ENCODE data around the gene CHMP6.

Gene CHMP6

GRCh38 chr17:80947200-80947940, 44.3 kb upstream of the CHMP6 start:
- H3K27me3 ChIP-seq (ENCODE audit: insufficient read depth, low read length, poor library complexity, severe bottlenecking), result no peaks in the 10 kb centered on the region
- no peaks in the 10 kb centered on the region for H3K79me2 ChIP-seq (ENCODE audit: insufficient read depth, low read length)
- H3F3A ChIP-seq (ENCODE audit: low read depth), result no peaks in the 10 kb centered on the region
- H3K9ac ChIP-seq (ENCODE audit: low read depth, low read length, poor library complexity, severe bottlenecking), result no peak overlapping the region
- no peak overlapping the region for H3K4me2 ChIP-seq (ENCODE audit: low read depth, low read length, poor library complexity, severe bottlenecking)
- H3K9me2 ChIP-seq (replicated peaks; ENCODE audit: low read depth, low read length), result no peaks in the 10 kb centered on the region
- H3K9me3 ChIP-seq (ENCODE audit: insufficient read depth, low read depth, low read length), result no peaks in the 10 kb centered on the region
- H3K4me1 ChIP-seq (ENCODE audit: insufficient read depth, low read length, poor library complexity, severe bottlenecking), result no peaks in the 10 kb centered on the region
- H4K20me1 ChIP-seq (ENCODE audit: insufficient read depth, low read length, poor library complexity, severe bottlenecking), result no peaks in the 10 kb centered on the region
- no peak overlapping the region for H3K4me3 ChIP-seq (ENCODE audit: low read length, poor library complexity, severe bottlenecking)
- H3K36me3 ChIP-seq (ENCODE audit: insufficient read depth, low read length), result peaks cover 11% of the 10 kb centered on the region; the same call in 1 of the 2 replicates
- no peak overlapping the region for H2AFZ ChIP-seq (ENCODE audit: low read length)
- no peak for TF ChIP-seq CTCF (conservative IDR thresholded peaks at IDR 0.05; ENCODE audit: low read length)
- TF ChIP-seq EZH2phosphoT487 (IDR thresholded peaks at IDR 0.05; ENCODE audit: borderline replicate concordance), result no peak

DNA sequence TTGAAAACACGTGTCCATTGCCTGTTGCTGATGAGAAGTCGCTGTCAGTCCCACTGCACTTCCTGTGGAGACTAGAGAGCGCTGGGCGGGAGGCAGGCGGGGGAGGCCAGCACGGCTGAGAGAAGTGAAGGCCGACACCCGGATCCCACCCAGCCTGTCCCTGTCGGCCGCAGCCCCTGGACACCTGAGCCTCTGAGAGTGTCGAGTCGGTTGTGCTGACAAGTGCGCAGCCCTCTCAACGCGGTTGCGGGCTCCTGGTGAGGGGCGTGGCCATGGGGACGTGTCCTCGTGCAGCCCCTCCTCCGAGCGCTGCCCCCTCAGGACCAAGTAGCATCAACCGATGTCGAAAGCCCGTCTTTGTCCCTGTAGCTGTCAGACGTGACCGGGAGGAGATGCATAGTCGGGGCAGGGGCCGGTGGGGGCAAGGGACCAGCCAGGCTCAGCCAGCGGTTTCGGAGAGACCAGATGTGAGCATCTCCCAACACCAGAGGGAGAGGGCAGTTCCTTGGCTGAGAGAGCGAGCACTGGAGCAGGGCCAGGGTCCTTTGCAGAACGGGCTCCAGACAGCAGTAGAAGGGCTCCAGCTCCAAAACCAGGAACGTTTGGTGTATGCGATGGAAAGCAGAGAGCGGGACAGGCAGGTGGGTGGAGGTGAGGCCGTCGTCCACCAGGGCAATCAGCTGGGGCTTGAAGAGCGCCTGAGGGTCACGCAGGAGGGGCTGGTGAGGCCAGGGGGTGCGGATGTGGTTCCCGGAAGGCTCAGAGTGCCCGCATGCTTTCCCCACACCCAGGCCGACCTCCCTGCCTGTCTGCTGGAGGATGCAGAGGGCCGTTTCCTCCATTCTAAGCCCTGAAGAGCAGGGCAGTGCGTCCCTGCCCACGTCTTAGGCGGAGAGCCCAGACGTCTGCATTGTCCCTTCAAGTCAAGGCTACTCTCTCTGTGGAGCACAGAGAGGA, 43.3 kb upstream of the CHMP6 start:
- Histone ChIP-seq H3K79me2 (ENCODE audit: insufficient read depth, low read length) (no peaks in the 10 kb centered on the region), H2AFZ (ENCODE audit: low read length) (no peak overlapping the region), H3K9ac (ENCODE audit: low read depth, low read length, poor library complexity, severe bottlenecking) (no peak overlapping the region), H3F3A (ENCODE audit: low read depth) (no peaks in the 10 kb centered on the region), H4K20me1 (ENCODE audit: insufficient read depth, low read length, poor library complexity, severe bottlenecking) (no peaks in the 10 kb centered on the region), H3K9me2 (replicated peaks; ENCODE audit: low read depth, low read length) (no peaks in the 10 kb centered on the region), H3K36me3 (ENCODE audit: insufficient read depth, low read length) (peaks cover 11% of the 10 kb centered on the region; the same call in 1 of the 2 replicates), H3K27me3 (ENCODE audit: insufficient read depth, low read length, poor library complexity, severe bottlenecking) (no peaks in the 10 kb centered on the region), H3K4me2 (ENCODE audit: low read depth, low read length, poor library complexity, severe bottlenecking) (no peak overlapping the region), H3K4me1 (ENCODE audit: insufficient read depth, low read length, poor library complexity, severe bottlenecking) (no peaks in the 10 kb centered on the region), H3K4me3 (ENCODE audit: low read length, poor library complexity, severe bottlenecking) (no peak overlapping the region), H3K9me3 (ENCODE audit: insufficient read depth, low read depth, low read length) (no peaks in the 10 kb centered on the region)
- TF ChIP-seq CTCF (conservative IDR thresholded peaks at IDR 0.05; ENCODE audit: low read length), result no peak
- no peak for TF ChIP-seq EZH2phosphoT487 (IDR thresholded peaks at IDR 0.05; ENCODE audit: borderline replicate concordance)

DNA sequence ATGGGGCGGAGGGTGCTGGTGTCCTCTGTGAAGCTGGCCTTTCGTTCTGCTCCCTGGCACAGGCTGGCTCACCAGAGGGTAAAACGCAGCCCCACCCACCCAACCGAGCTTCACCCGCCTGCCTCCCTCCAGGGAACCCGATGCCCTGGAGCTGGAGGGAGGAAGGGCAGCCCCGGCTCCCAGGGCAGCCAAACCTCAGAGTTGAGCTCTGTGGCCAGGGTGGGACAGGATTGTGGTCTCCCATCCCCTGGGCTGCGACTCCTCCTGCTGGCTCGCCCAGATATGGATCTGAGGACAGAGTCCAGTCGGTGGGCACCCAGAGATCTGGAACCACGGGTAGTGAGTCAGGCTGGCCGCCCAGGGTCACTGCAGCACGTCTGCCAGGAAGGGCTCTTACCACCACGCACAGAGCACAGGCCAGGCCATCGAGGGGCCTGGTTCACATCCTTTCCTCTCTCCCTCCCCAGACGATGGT, 42.6 kb upstream of the CHMP6 start:
- no peak overlapping the region for H2AFZ ChIP-seq (ENCODE audit: low read length)
- no peak overlapping the region for H3K4me2 ChIP-seq (ENCODE audit: low read depth, low read length, poor library complexity, severe bottlenecking)
- no peak overlapping the region for H3K9ac ChIP-seq (ENCODE audit: low read depth, low read length, poor library complexity, severe bottlenecking)
- H3K27me3 ChIP-seq (ENCODE audit: insufficient read depth, low read length, poor library complexity, severe bottlenecking), result no peaks in the 10 kb centered on the region
- no peaks in the 10 kb centered on the region for H4K20me1 ChIP-seq (ENCODE audit: insufficient read depth, low read length, poor library complexity, severe bottlenecking)
- TF ChIP-seq EZH2phosphoT487 (IDR thresholded peaks at IDR 0.05; ENCODE audit: borderline replicate concordance), result no peak
- H3K9me3 ChIP-seq (ENCODE audit: insufficient read depth, low read depth, low read length), result no peaks in the 10 kb centered on the region
- H3K4me3 ChIP-seq (ENCODE audit: low read length, poor library complexity, severe bottlenecking), result no peak overlapping the region
- peaks cover 11% of the 10 kb centered on the region; the same call in 1 of the 2 replicates for H3K36me3 ChIP-seq (ENCODE audit: insufficient read depth, low read length)
- no peaks in the 10 kb centered on the region for H3F3A ChIP-seq (ENCODE audit: low read depth)
- no peaks in the 10 kb centered on the region for H3K79me2 ChIP-seq (ENCODE audit: insufficient read depth, low read length)
- no peaks in the 10 kb centered on the region for H3K4me1 ChIP-seq (ENCODE audit: insufficient read depth, low read length, poor library complexity, severe bottlenecking)
- no peaks in the 10 kb centered on the region for H3K9me2 ChIP-seq (replicated peaks; ENCODE audit: low read depth, low read length)
